GM12878 (cell line): ENCODE measurements around the gene LSM11. TPM values are rescaled to one million over a fixed set of nuclear protein-coding genes. Genes with fewer than 3 reads are reported as not detected.

Experiments used
- ASH2L ChIP-seq: fragments of 300-600, 200-600 bp; sonication (generic); IDR thresholded peaks from 2 replicates; pipeline ENCODE4 v1.6.1; 2017; ENCODE audit warnings: low read depth, mild to moderate bottlenecking, borderline replicate concordance
- CHD2 ChIP-seq: IDR thresholded peaks from 2 replicates; pipeline ENCODE4 v1.6.1; 2011; ENCODE audit warnings: low read depth, low read length, improper control_type of control experiment, borderline replicate concordance
- FOXM1 ChIP-seq: IDR thresholded peaks from 2 replicates; pipeline ENCODE4 v1.6.1; 2012; ENCODE audit warnings: low read depth, mild to moderate bottlenecking, inconsistent platforms, low read length, moderate library complexity
- MEF2A ChIP-seq: IDR thresholded peaks from 2 replicates; pipeline ENCODE4 v1.6.1; 2011; ENCODE audit warnings: low read depth, mild to moderate bottlenecking, low read length, moderate library complexity; ENCODE audit not compliant: insufficient read depth
- NRF1 ChIP-seq: conservative IDR thresholded peaks from 2 replicates; pipeline ENCODE4 v1.6.1; 2011; ENCODE audit warnings: mild to moderate bottlenecking, low read depth, low read length, improper control_type of control experiment
- PML ChIP-seq: IDR thresholded peaks from 2 replicates; pipeline ENCODE4 v1.6.1; 2012; ENCODE audit warnings: low read length, inconsistent platforms
- RELA ChIP-seq: fragments of 450-650 bp; IDR thresholded peaks from 2 replicates; pipeline ENCODE4 v1.8.0; 2014; ENCODE audit warnings: borderline replicate concordance; ENCODE audit not compliant: partially characterized antibody
- TBL1XR1 ChIP-seq: IDR thresholded peaks from 2 replicates; pipeline ENCODE4 v1.6.1; 2012; ENCODE audit warnings: low read depth, low read length, improper control_type of control experiment
- TCF12 ChIP-seq: IDR thresholded peaks from 2 replicates; pipeline ENCODE4 v1.6.1; 2011; ENCODE audit warnings: low read depth, mild to moderate bottlenecking, low read length
- WRNIP1 ChIP-seq: IDR thresholded peaks from 2 replicates; pipeline ENCODE4 v1.6.1; 2011; ENCODE audit warnings: low read depth, low read length, improper control_type of control experiment, borderline replicate concordance
- YY1 ChIP-seq: IDR thresholded peaks from 2 replicates; pipeline ENCODE4 v1.6.1; 2011; ENCODE audit warnings: low read depth, mild to moderate bottlenecking, low read length
- ZBTB4 ChIP-seq: fragments of 450-650 bp; formaldehyde crosslinking; IDR thresholded peaks from 2 replicates; pipeline ENCODE4 v1.4.0; 2022; ENCODE audit warnings: mild to moderate bottlenecking, moderate library complexity
- ZNF384 ChIP-seq: IDR thresholded peaks from 2 replicates; pipeline ENCODE4 v1.6.1; 2012; ENCODE audit warnings: low read depth, mild to moderate bottlenecking, low read length, improper control_type of control experiment, borderline replicate concordance
- ZNF622 ChIP-seq: fragments of 450-650 bp; IDR thresholded peaks from 2 replicates; pipeline ENCODE4 v1.6.1; 2017; ENCODE audit warnings: mild to moderate bottlenecking, inconsistent platforms
- polyA plus RNA-seq, 11 experiments: library from polyadenylated mRNA; depleted of rRNA in 4 of 11; unstranded in 6 of 11; stranded (reverse) in 5 of 11; fragments of >200 nt; fragmentation: Nextera tagmentation in 4 of 11; fragmentation: Illumina TruSeq in 1 of 11; extraction: Ambion mirVana in 4 of 11; extraction: Trizol in 1 of 11; gene quantifications; 1 replicate in 1 of 11; 2 replicates in 10 of 11; pipeline versions ENCODE4 v1.2.1 to v1.2.3, GENCODE V29; 2011 to 2016; ENCODE audit warnings: inconsistent platforms in 2 of 11, missing spikeins in 2 of 11, low read depth in 1 of 11
- total RNA-seq, 4 experiments: library from RNA; depleted of rRNA in 3 of 4; stranded (reverse); fragments of >200 nt in 3 of 4; fragmentation: Illumina TruSeq in 1 of 4; extraction: Trizol in 1 of 4; gene quantifications; 2 replicates each; pipeline versions ENCODE4 v1.2.1 to v1.2.3, GENCODE V29; 2013 to 2021
- TF ChIP-seq, protein P1 (sequence below): IDR thresholded peaks from 2 replicates; pipeline ENCODE4 v1.6.1; 2011; ENCODE audit warnings: borderline replicate concordance, low read depth, mild to moderate bottlenecking, moderate library complexity, mixed read lengths, low read length; ENCODE audit not compliant: insufficient read depth; ENCODE audit errors: extremely low read length

The LSM11 gene
- total and polyA plus RNA-seq, 10 of the 15 experiments (the other 5 are each of a cell fraction or from before 2014, with no cell fraction given) = 0.71 to 8.5 (median 4.2) TPM

- TF ChIP-seq RELA (no peak), ZNF622 (no peak), YY1 (no peak), FOXM1 (peak; percentile 31; the same call in 1 of the 2 replicates), TBL1XR1 (no peak), CHD2 (no peak), WRNIP1 (no peak), PML (no peak), ZNF384 (no peak), ZBTB4 (CRISPR knock-in tag) (no peak), NRF1 (no peak), MEF2A (no peak), ASH2L (no peak), TCF12 (no peak)
- TF ChIP-seq, protein P1, sequence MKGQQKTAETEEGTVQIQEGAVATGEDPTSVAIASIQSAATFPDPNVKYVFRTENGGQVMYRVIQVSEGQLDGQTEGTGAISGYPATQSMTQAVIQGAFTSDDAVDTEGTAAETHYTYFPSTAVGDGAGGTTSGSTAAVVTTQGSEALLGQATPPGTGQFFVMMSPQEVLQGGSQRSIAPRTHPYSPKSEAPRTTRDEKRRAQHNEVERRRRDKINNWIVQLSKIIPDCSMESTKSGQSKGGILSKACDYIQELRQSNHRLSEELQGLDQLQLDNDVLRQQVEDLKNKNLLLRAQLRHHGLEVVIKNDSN = no peak
Measured at GRCh38 chr5:157710882-157711281, 32.6 kb upstream of the LSM11 start (continued).
